ENCODE measurements around the gene GRIN3B.

Gene GRIN3B

DNA sequence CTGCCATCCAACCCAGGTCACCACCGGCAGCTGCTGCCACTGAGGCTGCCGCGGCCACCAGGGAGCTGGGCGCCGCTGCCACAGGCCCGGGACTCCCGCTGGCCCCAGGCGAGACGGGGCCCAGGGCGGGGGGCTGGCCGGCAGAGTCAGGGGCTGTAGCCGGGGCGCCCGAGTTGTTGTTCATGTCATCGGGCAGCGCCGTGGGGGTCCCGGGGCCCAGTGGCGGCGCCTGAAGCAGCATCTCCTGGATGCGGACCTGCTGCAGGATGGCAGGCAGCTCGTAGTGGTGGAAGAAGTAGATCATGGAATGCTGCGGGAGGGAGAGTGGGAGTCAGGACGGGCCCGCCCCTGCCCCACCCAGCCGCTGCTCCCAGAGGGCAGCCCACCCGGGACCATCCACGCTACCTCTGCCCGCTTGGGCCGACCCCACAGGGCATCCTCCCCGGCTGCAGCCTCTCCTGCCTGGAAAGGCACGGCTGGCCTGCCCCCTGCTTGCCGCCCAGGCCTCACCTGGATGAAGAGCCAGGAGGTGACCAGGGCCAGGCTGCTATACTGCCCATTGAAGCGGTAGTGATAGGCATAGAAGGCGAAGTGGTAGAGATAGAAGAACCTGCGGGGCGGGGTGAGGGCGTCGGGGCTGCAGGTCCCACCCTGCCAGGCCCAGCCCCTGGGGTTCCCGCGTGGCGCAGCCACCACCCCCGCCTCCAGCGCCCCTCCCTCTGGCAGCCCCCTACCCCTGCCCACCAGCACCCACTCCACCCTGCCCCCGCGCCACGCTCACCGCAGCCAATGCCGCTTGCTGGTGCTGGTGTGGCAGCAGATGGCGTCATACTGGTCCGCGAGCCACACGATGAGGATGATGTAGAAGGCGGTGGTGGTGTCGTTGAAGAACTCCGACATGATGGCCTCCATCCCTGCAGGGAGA lies 10.6 kb downstream of the GRIN3B start:
- Histone ChIP-seq H3K4me3 (ENCODE audit: low read depth, low read length) (no peak overlapping the region), H3K4me1 (ENCODE audit: control insufficient read depth, insufficient read depth, low read length) (no peaks in the 10 kb centered on the region), H3K9me3 (ENCODE audit: control insufficient read depth, insufficient read depth, low read depth, low read length) (no peaks in the 10 kb centered on the region), H3K27ac (ENCODE audit: extremely low read depth, low read depth, low read length) (no peak overlapping the region), H3K36me3 (ENCODE audit: control insufficient read depth in 2 of 2, insufficient read depth in 1 of 2, low read length in 2 of 2) (peaks cover 0 to 59% of the 10 kb centered on the region in 2 experiments; a peak in 1 of 3 replicates)
- TF ChIP-seq ZFP69B (tag by site-specific recombination; IDR thresholded peaks at IDR 0.05) (peak; percentile 48; the same call in 1 of the 2 replicates), KLF1 (tag by site-specific recombination; IDR thresholded peaks at IDR 0.05) (peak; percentile 88), ZNF223 (tag by site-specific recombination; IDR thresholded peaks at IDR 0.05) (no peak), BCL11A (tag by site-specific recombination; IDR thresholded peaks at IDR 0.05; ENCODE audit: low read depth) (peak; percentile 76; the same call in 1 of the 2 replicates), ZNF791 (tag by site-specific recombination; IDR thresholded peaks at IDR 0.05) (no peak), KLF8 (tag by site-specific recombination; IDR thresholded peaks at IDR 0.05) (peak; percentile 84)
- TF ChIP-seq, protein P1, sequence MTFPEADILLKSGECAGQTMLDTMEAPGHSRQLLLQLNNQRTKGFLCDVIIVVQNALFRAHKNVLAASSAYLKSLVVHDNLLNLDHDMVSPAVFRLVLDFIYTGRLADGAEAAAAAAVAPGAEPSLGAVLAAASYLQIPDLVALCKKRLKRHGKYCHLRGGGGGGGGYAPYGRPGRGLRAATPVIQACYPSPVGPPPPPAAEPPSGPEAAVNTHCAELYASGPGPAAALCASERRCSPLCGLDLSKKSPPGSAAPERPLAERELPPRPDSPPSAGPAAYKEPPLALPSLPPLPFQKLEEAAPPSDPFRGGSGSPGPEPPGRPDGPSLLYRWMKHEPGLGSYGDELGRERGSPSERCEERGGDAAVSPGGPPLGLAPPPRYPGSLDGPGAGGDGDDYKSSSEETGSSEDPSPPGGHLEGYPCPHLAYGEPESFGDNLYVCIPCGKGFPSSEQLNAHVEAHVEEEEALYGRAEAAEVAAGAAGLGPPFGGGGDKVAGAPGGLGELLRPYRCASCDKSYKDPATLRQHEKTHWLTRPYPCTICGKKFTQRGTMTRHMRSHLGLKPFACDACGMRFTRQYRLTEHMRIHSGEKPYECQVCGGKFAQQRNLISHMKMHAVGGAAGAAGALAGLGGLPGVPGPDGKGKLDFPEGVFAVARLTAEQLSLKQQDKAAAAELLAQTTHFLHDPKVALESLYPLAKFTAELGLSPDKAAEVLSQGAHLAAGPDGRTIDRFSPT (tag by site-specific recombination; IDR thresholded peaks at IDR 0.05): peak; percentile 80
- ChIA-PET CTCF (no interaction called here), POLR2A (interaction anchor here (1.6 kb wide), 1 partner anchor 29 kb away, joined by 4 read pairs; the partner anchor contains the start of gene ABCA7)

DNA sequence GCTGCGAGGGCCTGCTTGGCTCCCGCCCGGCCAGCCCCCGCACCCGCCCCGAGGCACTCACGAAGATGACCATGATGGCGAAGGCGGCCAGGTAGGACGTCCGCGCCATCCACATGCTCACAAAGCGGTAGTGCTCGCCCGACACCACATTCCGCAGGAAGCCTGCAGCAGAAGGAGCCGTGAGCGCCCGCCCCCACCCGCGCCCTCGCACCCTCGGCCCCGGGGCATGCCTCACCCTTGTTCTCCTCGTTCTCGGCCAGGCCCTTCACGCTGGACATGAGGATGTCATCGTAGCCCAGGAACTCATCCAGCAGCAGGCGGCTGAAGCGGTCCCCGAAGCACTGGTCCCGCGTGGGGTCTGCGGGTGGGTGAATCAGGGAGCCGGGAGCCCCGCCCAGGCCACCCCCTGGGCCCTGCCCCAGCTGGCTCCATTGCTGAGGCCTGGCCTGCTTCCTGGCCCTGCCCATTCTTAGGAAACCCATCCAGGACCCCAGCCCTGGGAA lies 11.7 kb downstream of the GRIN3B start:
- POLR2A ChIA-PET: interaction anchor here (0.8 kb wide), 1 partner anchor 9 kb away, joined by 3 read pairs; the partner anchor contains the start of gene RNU6-2
- H3K4me1 ChIP-seq (ENCODE audit: control insufficient read depth, insufficient read depth, low read length): no peaks in the 10 kb centered on the region
- no peak overlapping the region for H3K4me3 ChIP-seq (ENCODE audit: low read depth, low read length)
- H3K27ac ChIP-seq (ENCODE audit: extremely low read depth, low read depth, low read length): no peak overlapping the region
- peaks cover 0 to 66% of the 10 kb centered on the region in 2 experiments; a peak in 1 of 3 replicates for H3K36me3 ChIP-seq (ENCODE audit: control insufficient read depth in 2 of 2, insufficient read depth in 1 of 2, low read length in 2 of 2)
- H3K9me3 ChIP-seq (ENCODE audit: control insufficient read depth, insufficient read depth, low read depth, low read length): no peaks in the 10 kb centered on the region
- CTCF ChIA-PET: interaction anchor here (0.6 to 0.7 kb wide), 2 partner anchors 8 to 27 kb away, joined by 3 read pairs; partner anchors contain the start of gene WDR18
- TF ChIP-seq ZNF776 (tag by site-specific recombination; IDR thresholded peaks at IDR 0.05; ENCODE audit: borderline replicate concordance) (no peak), ZNF549 (tag by site-specific recombination; IDR thresholded peaks at IDR 0.05) (no peak), ZNF416 (tag by site-specific recombination; IDR thresholded peaks at IDR 0.05) (no peak), SCRT2 (tag by site-specific recombination; IDR thresholded peaks at IDR 0.05) (no peak), ZBTB8A (tag by site-specific recombination; IDR thresholded peaks at IDR 0.05) (no peak), ZNF211 (tag by site-specific recombination; IDR thresholded peaks at IDR 0.05; ENCODE audit: low read depth) (no peak), ZNF174 (tag by site-specific recombination; IDR thresholded peaks at IDR 0.05) (no peak), ZNF792 (tag by site-specific recombination; IDR thresholded peaks at IDR 0.05) (no peak), EGR2 (tag by site-specific recombination; IDR thresholded peaks at IDR 0.05; ENCODE audit: low read depth) (no peak), KLF1 (tag by site-specific recombination; IDR thresholded peaks at IDR 0.05) (peak; percentile 72), ZNF629 (tag by site-specific recombination; IDR thresholded peaks at IDR 0.05) (no peak), GLIS2 (tag by site-specific recombination; IDR thresholded peaks at IDR 0.05) (no peak), ZNF670 (tag by site-specific recombination; IDR thresholded peaks at IDR 0.05; ENCODE audit: low read depth) (no peak), KLF8 (tag by site-specific recombination; IDR thresholded peaks at IDR 0.05) (peak; percentile 46), ZSCAN16 (tag by site-specific recombination; IDR thresholded peaks at IDR 0.05) (no peak), ZNF677 (tag by site-specific recombination; IDR thresholded peaks at IDR 0.05) (no peak), ZNF157 (tag by site-specific recombination; IDR thresholded peaks at IDR 0.05) (no peak)
- TF ChIP-seq, protein P1 (tag by site-specific recombination; IDR thresholded peaks at IDR 0.05): peak; percentile 79
- TF ChIP-seq, protein P2, sequence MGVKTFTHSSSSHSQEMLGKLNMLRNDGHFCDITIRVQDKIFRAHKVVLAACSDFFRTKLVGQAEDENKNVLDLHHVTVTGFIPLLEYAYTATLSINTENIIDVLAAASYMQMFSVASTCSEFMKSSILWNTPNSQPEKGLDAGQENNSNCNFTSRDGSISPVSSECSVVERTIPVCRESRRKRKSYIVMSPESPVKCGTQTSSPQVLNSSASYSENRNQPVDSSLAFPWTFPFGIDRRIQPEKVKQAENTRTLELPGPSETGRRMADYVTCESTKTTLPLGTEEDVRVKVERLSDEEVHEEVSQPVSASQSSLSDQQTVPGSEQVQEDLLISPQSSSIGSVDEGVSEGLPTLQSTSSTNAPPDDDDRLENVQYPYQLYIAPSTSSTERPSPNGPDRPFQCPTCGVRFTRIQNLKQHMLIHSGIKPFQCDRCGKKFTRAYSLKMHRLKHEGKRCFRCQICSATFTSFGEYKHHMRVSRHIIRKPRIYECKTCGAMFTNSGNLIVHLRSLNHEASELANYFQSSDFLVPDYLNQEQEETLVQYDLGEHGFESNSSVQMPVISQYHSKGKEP (tag by site-specific recombination; IDR thresholded peaks at IDR 0.05): no peak
- TF ChIP-seq, protein P3, sequence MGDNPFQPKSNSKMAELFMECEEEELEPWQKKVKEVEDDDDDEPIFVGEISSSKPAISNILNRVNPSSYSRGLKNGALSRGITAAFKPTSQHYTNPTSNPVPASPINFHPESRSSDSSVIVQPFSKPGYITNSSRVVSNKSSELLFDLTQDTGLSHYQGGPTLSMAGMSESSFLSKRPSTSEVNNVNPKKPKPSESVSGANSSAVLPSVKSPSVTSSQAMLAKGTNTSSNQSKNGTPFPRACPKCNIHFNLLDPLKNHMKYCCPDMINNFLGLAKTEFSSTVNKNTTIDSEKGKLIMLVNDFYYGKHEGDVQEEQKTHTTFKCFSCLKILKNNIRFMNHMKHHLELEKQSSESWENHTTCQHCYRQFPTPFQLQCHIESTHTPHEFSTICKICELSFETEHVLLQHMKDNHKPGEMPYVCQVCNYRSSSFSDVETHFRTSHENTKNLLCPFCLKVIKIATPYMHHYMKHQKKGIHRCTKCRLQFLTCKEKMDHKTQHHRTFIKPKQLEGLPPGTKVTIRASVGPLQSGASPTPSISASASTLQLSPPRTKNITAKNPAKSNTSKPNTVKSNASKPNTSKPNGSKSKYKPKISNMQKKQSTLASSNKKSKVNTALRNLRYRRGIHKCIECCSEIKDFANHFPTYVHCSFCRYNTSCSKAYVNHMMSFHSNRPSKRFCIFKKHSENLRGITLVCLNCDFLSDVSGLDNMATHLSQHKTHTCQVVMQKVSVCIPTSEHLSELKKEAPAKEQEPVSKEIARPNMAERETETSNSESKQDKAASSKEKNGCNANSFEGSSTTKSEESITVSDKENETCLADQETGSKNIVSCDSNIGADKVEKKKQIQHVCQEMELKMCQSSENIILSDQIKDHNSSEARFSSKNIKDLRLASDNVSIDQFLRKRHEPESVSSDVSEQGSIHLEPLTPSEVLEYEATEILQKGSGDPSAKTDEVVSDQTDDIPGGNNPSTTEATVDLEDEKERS (tag by site-specific recombination; IDR thresholded peaks at IDR 0.05): no peak
